GM10266 (cell line): ENCODE measurements around the gene TLE2.
"Not testable (repeated sequence)": the region's sequence is repeated elsewhere in the genome, so short reads cannot be mapped to it uniquely, and the experiment has no call there.

Experiments used
- DNase-seq: peaks from one replicate; pipeline ENCODE4 v3.0.0; 2012; ENCODE audit errors: extremely low spot score
- CTCF ChIP-seq: IDR thresholded peaks from 2 replicates; pipeline ENCODE4 v1.5.1; 2012; ENCODE audit warnings: mild to moderate bottlenecking, low read depth; ENCODE audit not compliant: control insufficient read depth, insufficient read depth; ENCODE audit errors: missing control alignments

Gene TLE2

GRCh38 chr19:2997720-2998119 is 31.4 kb downstream of the TLE2 start:
- TF ChIP-seq CTCF: no peak

GRCh38 chr19:2994588-2995131 is 34.4 kb downstream of the TLE2 start:
- DNase-seq: no peak
- TF ChIP-seq CTCF: no peak

More at GRCh38 chr19:2997720-2998119, 31.4 kb downstream of the TLE2 start:
- DNase-seq: no peak

GRCh38 chr19:2993579-2993978 is 35.5 kb downstream of the TLE2 start:
- TF ChIP-seq CTCF: no peak
- DNase-seq: no peak

- no peak for DNase-seq
- TF ChIP-seq CTCF: no peak
Measured at GRCh38 chr19:2992958-2993357, 36.1 kb downstream of the TLE2 start.

- DNase-seq: not testable (repeated sequence)
Measured at GRCh38 chr19:2992333-2992732, 36.7 kb downstream of the TLE2 start.

GRCh38 chr19:2989236-2989946 is 39.7 kb downstream of the TLE2 start:
- TF ChIP-seq CTCF: no peak
- DNase-seq: no peak

GRCh38 chr19:2988568-2988967 is 40.5 kb downstream of the TLE2 start:
- DNase-seq: no peak
- no peak for TF ChIP-seq CTCF
